HepG2 (cell line): ENCODE measurements around the gene MYRIP. TPM values are rescaled to one million over a fixed set of nuclear protein-coding genes. Genes with fewer than 3 reads are reported as not detected.

Experiments used
- ATAC-seq: fragments of 200-7000 bp; cut with Tn5 transposase; 3 replicates; pipeline ENCODE4 v1.9.1; 2020; ENCODE audit warnings: mild to moderate bottlenecking, moderate library complexity
- BruUV-seq: library from RNA; stranded (reverse); fragments of 400-500 nt; replicated peaks from 2 replicates; lab custom pipeline; 2021; lab: Mats Ljungman, UMichigan
- CTCF ChIA-PET: fragments of 300-600 bp; formaldehyde crosslinking; extraction: SDS; loops from one replicate; lab custom pipeline; 2021; ENCODE audit warnings: low total read pairs, inconsistent platforms, low intra/inter-chr PET ratio; lab: Yijun Ruan, JAX
- POLR2A ChIA-PET: fragments of 350-600 bp; sonication (Branson Sonifier 250); formaldehyde crosslinking; loops from one replicate; lab custom pipeline; 2020; ENCODE audit warnings: antibody characterized with exemption, inconsistent platforms; lab: Yijun Ruan, JAX
- DNase-seq: peaks from one replicate; pipeline ENCODE4 v3.0.0-alpha.2; 2015; ENCODE audit warnings: low spot score
- FAIRE-seq: peaks from 3 replicates; lab custom pipeline; 2011; peaks lifted over from hg19 to GRCh38; lab: Jason Lieb, UNC
- H2AFZ ChIP-seq: one replicate; pipeline ENCODE4 v1.6.1; 2011; ENCODE audit warnings: low read length, inconsistent platforms
- H3K27ac ChIP-seq: fragments of 300-600 bp; 3 replicates; pipeline ENCODE4 v1.8.0; 2011; ENCODE audit warnings: mixed run types, mild to moderate bottlenecking, mixed read lengths, low read length, inconsistent platforms; ENCODE audit not compliant: insufficient read depth; ENCODE audit errors: extremely low read length
- H3K27me3 ChIP-seq, 2 experiments: fragments of 200-600 bp in 1 of 2; 2 replicates in 1 of 2; 3 replicates in 1 of 2; pipeline versions ENCODE4 v1.6.0 to v1.8.0; 2011; ENCODE audit warnings: low read length in 2 of 2, mild to moderate bottlenecking in 2 of 2, moderate library complexity in 2 of 2, inconsistent platforms in 1 of 2; ENCODE audit not compliant: insufficient read depth in 2 of 2, control insufficient read depth in 1 of 2
- H3K36me3 ChIP-seq, 2 experiments: fragments of 200-600 bp in 1 of 2; replicated peaks in 1 of 2; 2 replicates in 1 of 2; 3 replicates in 1 of 2; pipeline versions ENCODE4 v1.5.1 to v1.8.0; 2011; ENCODE audit warnings: low read length in 2 of 2, inconsistent platforms in 1 of 2; ENCODE audit not compliant: insufficient read depth in 2 of 2, control insufficient read depth in 1 of 2
- H3K4me1 ChIP-seq: 2 replicates; pipeline ENCODE4 v1.5.1; 2012; ENCODE audit warnings: low read length, inconsistent platforms; ENCODE audit not compliant: insufficient read depth
- H3K4me2 ChIP-seq: 2 replicates; pipeline ENCODE4 v1.6.0; 2011; ENCODE audit warnings: low read depth, low read length, inconsistent platforms
- H3K4me3 ChIP-seq, 3 experiments: fragments of 200-600 bp in 1 of 3; sonication (generic), shearing (Covaris generic) in 1 of 3; replicated peaks in 1 of 3; 2 replicates each; pipeline ENCODE4 v1.5.1; 2011 to 2016; ENCODE audit warnings: low read length in 3 of 3, inconsistent platforms in 2 of 3, low read depth in 2 of 3, mild to moderate bottlenecking in 2 of 3, control low read depth in 1 of 3, mixed read lengths in 1 of 3; ENCODE audit not compliant: insufficient read depth in 1 of 3
- H3K79me2 ChIP-seq: one replicate; pipeline ENCODE4 v1.6.1; 2011; ENCODE audit warnings: low read length, inconsistent platforms; ENCODE audit not compliant: insufficient read depth
- H3K9ac ChIP-seq: 2 replicates; pipeline ENCODE4 v1.6.0; 2011; ENCODE audit warnings: mild to moderate bottlenecking, low read depth, low read length, inconsistent platforms; ENCODE audit not compliant: insufficient read depth
- H3K9me3 ChIP-seq: 2 replicates; pipeline ENCODE4 v1.5.1; 2012; ENCODE audit warnings: mild to moderate bottlenecking, low read length
- H4K20me1 ChIP-seq: 2 replicates; pipeline ENCODE4 v1.6.0; 2011; ENCODE audit warnings: inconsistent platforms, mild to moderate bottlenecking, low read length, moderate library complexity; ENCODE audit not compliant: insufficient read depth
- EHMT2 ChIP-seq: fragments of 200-600 bp; sonication (generic); IDR thresholded peaks from 2 replicates; pipeline ENCODE4 v1.7.0; 2017; ENCODE audit warnings: antibody characterized with exemption, low read depth, low read length, borderline replicate concordance
- GPBP1L1 ChIP-seq: sonication (generic); formaldehyde crosslinking; IDR thresholded peaks from 2 replicates; pipeline ENCODE4 v1.5.0; 2020; ENCODE audit warnings: mild to moderate bottlenecking, missing genetic modification reagents
- IKZF1 ChIP-seq: fragments of 450-650 bp; IDR thresholded peaks from 2 replicates; pipeline ENCODE4 v1.7.1; 2016
- IRF9 ChIP-seq: sonication (generic); formaldehyde crosslinking; IDR thresholded peaks from 2 replicates; pipeline ENCODE4 v1.8.0; 2022; ENCODE audit warnings: missing genetic modification reagents, mild to moderate bottlenecking, borderline replicate concordance
- JDP2 ChIP-seq: sonication (generic); formaldehyde crosslinking; IDR thresholded peaks from 2 replicates; pipeline ENCODE4 v1.8.1; 2022; ENCODE audit warnings: missing genetic modification reagents, borderline replicate concordance
- KLF15 ChIP-seq: sonication (generic); formaldehyde crosslinking; IDR thresholded peaks from 2 replicates; pipeline ENCODE4 v1.8.1; 2023; ENCODE audit warnings: borderline replicate concordance, mild to moderate bottlenecking, inconsistent platforms, missing genetic modification reagents, mixed read lengths
- MAFK ChIP-seq, 2 experiments: IDR thresholded peaks in 1 of 2; conservative IDR thresholded peaks in 1 of 2; 2 replicates each; pipeline ENCODE4 v1.6.1; 2011; ENCODE audit warnings: improper control_type of control experiment in 2 of 2, low read length in 2 of 2
- PAF1 ChIP-seq: IDR thresholded peaks from 2 replicates; pipeline ENCODE4 v1.6.1; 2016; ENCODE audit warnings: missing genetic modification reagents, missing compliant biosample characterization
- POLR2AphosphoS2 ChIP-seq: IDR thresholded peaks from 2 replicates; pipeline ENCODE4 v1.6.1; 2011; ENCODE audit warnings: low read depth, low read length, improper control_type of control experiment
- SP1 ChIP-seq, 2 experiments: fragments of 450-650 bp in 1 of 2; sonication (generic) in 1 of 2; formaldehyde crosslinking in 1 of 2; IDR thresholded peaks; 2 replicates each; pipeline versions ENCODE4 v1.4.0 to v1.6.1; 2016 to 2020; ENCODE audit warnings: missing genetic modification reagents in 1 of 2
- STAG1 ChIP-seq: sonication (generic); formaldehyde crosslinking; IDR thresholded peaks from 2 replicates; pipeline ENCODE4 v1.4.0; 2020; ENCODE audit warnings: missing genetic modification reagents
- ZFY ChIP-seq: sonication (generic); formaldehyde crosslinking; IDR thresholded peaks from 2 replicates; pipeline ENCODE4 v1.4.0; 2020; ENCODE audit warnings: missing genetic modification reagents
- WGBS: methylation state at CpG from one replicate; pipeline ENCODE4 v1.1.6; 2017; ENCODE audit warnings: low lambda C conversion rate; 5-methylcytosine and 5-hydroxymethylcytosine counted together
- in situ Hi-C: cut with HindIII; loops from 2 replicates; pipeline ENCODE4 v1.10.0; 2017; ENCODE audit warnings: low pct_unique_long_range_greater_than_20kb; ENCODE audit not compliant: extremely low pct_ligation_motif_present
- intact Hi-C: fragments of 100-400 bp; cut with micrococcal nuclease; formaldehyde crosslinking; loops from one replicate; pipeline ENCODE4 v1.10.0; 2022; ENCODE audit not compliant: unreplicated experiment
- polyA plus RNA-seq, 8 experiments: library from polyadenylated mRNA; depleted of rRNA in 3 of 8; stranded (reverse) in 7 of 8; unstranded in 1 of 8; fragments of >200 nt; fragmentation: Illumina TruSeq in 4 of 8; extraction: Trizol in 4 of 8; gene quantifications; 2 replicates each; pipeline versions ENCODE4 v1.2.1 to v1.2.3, GENCODE V29; 2011 to 2016; ENCODE audit warnings: low read depth in 4 of 8, missing spikeins in 1 of 8, mixed read lengths in 1 of 8; ENCODE audit not compliant: insufficient read depth in 1 of 8
- total RNA-seq, 5 experiments: library from RNA; depleted of rRNA; stranded (reverse); fragments of >200 nt; fragmentation: Illumina TruSeq; extraction: Trizol; gene quantifications; 2 replicates each; pipeline ENCODE4 v1.2.3, GENCODE V29; 2016; ENCODE audit warnings: low read depth in 1 of 5

The MYRIP gene
- total and polyA plus RNA-seq, 2 of the 13 experiments (the other 11 are each of a cell fraction or from before 2014, with no cell fraction given) = 0.64 to 0.84 TPM

- Histone ChIP-seq H3K36me3 (no peaks in the 10 kb centered on the region), H3K27ac (peak overlapping the region; percentile 64), H3K79me2 (no peaks in the 10 kb centered on the region), H4K20me1 (no peaks in the 10 kb centered on the region), H2AFZ (peak overlapping the region; percentile 70), H3K27me3 (peaks cover 0 to 1% of the 10 kb centered on the region in 2 experiments; a peak in 1 of 5 replicates), H3K4me3 (peak overlapping the region in 1 of 3 experiments; percentile 5; a peak in 1 of 6 replicates), H3K4me2 (peak overlapping the region; percentile 49), H3K9ac (peak overlapping the region; percentile 44), H3K9me3 (no peaks in the 10 kb centered on the region), H3K4me1 (peaks cover 41% of the 10 kb centered on the region)
- in situ Hi-C loops = no loop called here
- TSS peak; percentile 95 for BruUV-seq
- peak; percentile 23 for DNase-seq
- peak; percentile 75 for ATAC-seq
- FAIRE-seq = peak; percentile 4
- 81% methylated on average over 3 of the region's 3 CpGs for WGBS
- intact Hi-C loops = loop anchor here (10.0 kb wide), 1 partner anchor 383 kb away; no protein-coding TSS in a partner anchor
- CTCF ChIA-PET = no interaction called here
- POLR2A ChIA-PET = no interaction called here
- TF ChIP-seq STAG1 (CRISPR knock-in tag) (peak; percentile 10; the same call in 1 of the 2 replicates), MAFK (conservative IDR thresholded peaks at IDR 0.05 in 1 of 2, IDR thresholded peaks at IDR 0.05 in 1 of 2; ENCODE audit: low read length in 2 of 2) (no peak), ZFY (CRISPR knock-in tag) (peak; percentile 10; the same call in 1 of the 2 replicates)
Measured at GRCh38 chr3:39911465-39912309, 102.3 kb downstream of the MYRIP start.

GRCh38 chr3:39915027-39915426 lies 105.6 kb downstream of the MYRIP start:
- peaks cover 23% of the 10 kb centered on the region for H3K4me1 ChIP-seq
- H3K4me2 ChIP-seq = no peak overlapping the region
- H2AFZ ChIP-seq = no peak overlapping the region
- ChIA-PET CTCF (no interaction called here), POLR2A (no interaction called here)
- in situ Hi-C loops (no loop called here), intact Hi-C loops (loop anchor here (10.0 kb wide), 1 partner anchor 380 kb away; no protein-coding TSS in a partner anchor)
- H3K79me2 ChIP-seq = no peaks in the 10 kb centered on the region
- H3K9ac ChIP-seq = no peak overlapping the region
- no TSS peak for BruUV-seq
- H3K27ac ChIP-seq = no peak overlapping the region
- WGBS = 42% methylated on average over 2 of the region's 2 CpGs
- H4K20me1 ChIP-seq = no peaks in the 10 kb centered on the region
- no peak overlapping the region for H3K4me3 ChIP-seq
- DNase-seq (no peak), FAIRE-seq (no peak), ATAC-seq (no peak)
- H3K27me3 ChIP-seq = peaks cover 0 to 1% of the 10 kb centered on the region in 2 experiments; a peak in 1 of 5 replicates
- H3K9me3 ChIP-seq = no peaks in the 10 kb centered on the region
- no peaks in the 10 kb centered on the region for H3K36me3 ChIP-seq
- TF ChIP-seq IRF9 = no peak
- no peak for TF ChIP-seq SP1 (IDR thresholded peaks at IDR 0.05)
- TF ChIP-seq SP1 (CRISPR knock-in tag; IDR thresholded peaks at IDR 0.05) = no peak
- TF ChIP-seq POLR2AphosphoS2 = no peak
- TF ChIP-seq IKZF1 = no peak
- TF ChIP-seq JDP2 (CRISPR knock-in tag) = no peak
- TF ChIP-seq EHMT2 = no peak
- no peak for TF ChIP-seq KLF15
- TF ChIP-seq GPBP1L1 (CRISPR knock-in tag) = no peak
- TF ChIP-seq PAF1 (CRISPR knock-in tag) = no peak
